GM23338 (cell line): ENCODE data around the gene SOX2. TPM values are rescaled to one million over a fixed set of nuclear protein-coding genes. Genes with fewer than 3 reads are reported as not detected.
A peak's percentile ranks its signal among the peaks of the same experiment; 100 is the strongest.

ENCODE experiments used
- ATAC-seq: fragments of 200-7000 bp; cut with Tn5 transposase; 3 replicates; pipeline ENCODE4 v1.9.1; 2020
- DNase-seq: peaks from one replicate; pipeline ENCODE4 v3.0.0-alpha.2; 2015; ENCODE audit warnings: low spot score
- H2AFZ ChIP-seq: fragments of 200-600 bp; sonication (generic); 2 replicates; pipeline ENCODE4 v1.8.0; 2016; ENCODE audit warnings: antibody characterized with exemption, mild to moderate bottlenecking, moderate library complexity
- H3F3A ChIP-seq: fragments of 200-600 bp; sonication (generic); replicated peaks from 2 replicates; pipeline ENCODE4 v1.8.0; 2017; ENCODE audit warnings: antibody characterized with exemption, mixed run types, low read depth
- H3K27ac ChIP-seq: fragments of 200-600 bp; sonication (generic); 2 replicates; pipeline ENCODE4 v1.6.1; 2016; ENCODE audit warnings: low read depth
- H3K27me3 ChIP-seq: fragments of 200-600 bp; sonication (generic); 2 replicates; pipeline ENCODE4 v1.8.0; 2016; ENCODE audit warnings: mild to moderate bottlenecking, mixed run types, moderate library complexity; ENCODE audit not compliant: insufficient read depth
- H3K36me3 ChIP-seq: fragments of 200-600 bp; sonication (generic); 2 replicates; pipeline ENCODE4 v1.8.0; 2016; ENCODE audit warnings: mild to moderate bottlenecking; ENCODE audit not compliant: insufficient read depth
- H3K4me1 ChIP-seq: fragments of 200-600 bp; sonication (generic); 2 replicates; pipeline ENCODE4 v1.8.0; 2016; ENCODE audit warnings: mild to moderate bottlenecking, moderate library complexity; ENCODE audit not compliant: insufficient read depth
- H3K4me2 ChIP-seq: fragments of 200-600 bp; sonication (generic); 2 replicates; pipeline ENCODE4 v1.7.1; 2017; ENCODE audit warnings: mixed run types
- H3K4me3 ChIP-seq: fragments of 200-600 bp; sonication (generic); 2 replicates; pipeline ENCODE4 v1.6.1; 2016; ENCODE audit warnings: mixed run types
- H3K79me2 ChIP-seq: fragments of 200-600 bp; sonication (generic); replicated peaks from 2 replicates; pipeline ENCODE4 v1.8.0; 2017; ENCODE audit warnings: mild to moderate bottlenecking; ENCODE audit not compliant: insufficient read depth
- H3K9me2 ChIP-seq: fragments of 200-600 bp; sonication (generic); 2 replicates; pipeline ENCODE4 v1.8.0; 2017; ENCODE audit not compliant: insufficient read depth
- H4K20me1 ChIP-seq: fragments of 200-600 bp; sonication (generic); replicated peaks from 2 replicates; pipeline ENCODE4 v1.8.0; 2017; ENCODE audit warnings: mild to moderate bottlenecking; ENCODE audit not compliant: insufficient read depth
- H3K27ac Mint-ChIP-seq: 2 replicates; pipeline ENCODE4 v1.8.0; 2020; ENCODE audit warnings: inconsistent platforms, mild to moderate bottlenecking, moderate library complexity, mixed read lengths
- H3K27me3 Mint-ChIP-seq: 3 replicates; pipeline ENCODE4 v1.8.0; 2022; ENCODE audit warnings: low read depth, mild to moderate bottlenecking, moderate library complexity, mixed read lengths, inconsistent platforms; ENCODE audit not compliant: insufficient read depth, poor library complexity
- H3K36me3 Mint-ChIP-seq: 3 replicates; pipeline ENCODE4 v1.8.0; 2021; ENCODE audit warnings: low read depth, mild to moderate bottlenecking, inconsistent platforms, moderate library complexity, mixed read lengths
- H3K4me1 Mint-ChIP-seq: 3 replicates; pipeline ENCODE4 v1.8.0; 2020; ENCODE audit warnings: mild to moderate bottlenecking, inconsistent platforms, mixed read lengths
- H3K4me3 Mint-ChIP-seq: 3 replicates; pipeline ENCODE4 v1.8.0; 2021; ENCODE audit warnings: moderate library complexity, mild to moderate bottlenecking, inconsistent platforms, mixed read lengths
- H3K9me3 Mint-ChIP-seq: 3 replicates; pipeline ENCODE4 v1.8.0; 2020; ENCODE audit warnings: moderate library complexity, mild to moderate bottlenecking, inconsistent platforms, mixed read lengths
- CREB1 ChIP-seq: fragments of 250-450 bp; sonication (Bioruptor Pico); IDR thresholded peaks from 2 replicates; pipeline ENCODE4 v1.5.0; 2020; ENCODE audit warnings: low read depth, mild to moderate bottlenecking, moderate library complexity
- CTCF ChIP-seq, 2 experiments: fragments of 200-600 bp in 1 of 2; sonication (generic) in 1 of 2; conservative IDR thresholded peaks; 2 replicates each; pipeline versions ENCODE4 v1.5.1 to v1.6.1; 2016 to 2017; ENCODE audit warnings: antibody characterized with exemption in 2 of 2, low read depth in 2 of 2, mild to moderate bottlenecking in 2 of 2, moderate library complexity in 1 of 2
- ETS1 ChIP-seq: IDR thresholded peaks from 2 replicates; pipeline ENCODE4 v1.6.1; 2016; ENCODE audit warnings: antibody characterized with exemption
- EZH2 ChIP-seq: fragments of 200-600 bp; sonication (generic); IDR thresholded peaks from one replicate; pipeline ENCODE4 v1.8.0; 2017; ENCODE audit warnings: antibody characterized with exemption, mild to moderate bottlenecking, low read depth; ENCODE audit not compliant: unreplicated experiment
- EZH2phosphoT487 ChIP-seq: fragments of 200-600 bp; sonication (generic); IDR thresholded peaks from one replicate; pipeline ENCODE4 v1.8.1; 2018; ENCODE audit warnings: antibody characterized with exemption; ENCODE audit not compliant: unreplicated experiment
- NANOG ChIP-seq: IDR thresholded peaks from 2 replicates; pipeline ENCODE4 v1.6.1; 2016; ENCODE audit warnings: antibody characterized with exemption, borderline replicate concordance
- POLR2AphosphoS5 ChIP-seq: IDR thresholded peaks from 2 replicates; pipeline ENCODE4 v1.6.1; 2016; ENCODE audit warnings: antibody characterized with exemption, low read depth
- REST ChIP-seq: IDR thresholded peaks from one replicate; pipeline ENCODE4 v1.6.1; 2018; ENCODE audit warnings: antibody characterized with exemption; ENCODE audit not compliant: unreplicated experiment
- STAT1 ChIP-seq: IDR thresholded peaks from one replicate; pipeline ENCODE4 v1.6.1; 2016; ENCODE audit warnings: antibody characterized with exemption; ENCODE audit not compliant: unreplicated experiment
- ZNF114 ChIP-seq: fragments of 250-450 bp; sonication (Bioruptor Pico); IDR thresholded peaks from 2 replicates; pipeline ENCODE4 v1.5.0; 2020; ENCODE audit warnings: mild to moderate bottlenecking, moderate library complexity
- polyA plus RNA-seq: library from polyadenylated mRNA; unstranded; fragments of >200 nt; fragmentation: Nextera tagmentation; extraction: Ambion mirVana; gene quantifications from 2 replicates; pipeline ENCODE4 v1.2.1, GENCODE V29; 2016
- total RNA-seq: library from RNA; depleted of rRNA; stranded (reverse); fragments of >200 nt; shearing (Covaris generic); gene quantifications from 2 replicates; pipeline ENCODE4 v1.2.3, GENCODE V29; 2014

SOX2 gene
- total and polyA plus RNA-seq, 2 experiments from 2014 or later, result 105 to 228 TPM

- H2AFZ ChIP-seq, result no peak overlapping the region
- H3K9me3 Mint-ChIP-seq, result peaks cover 5% of the 10 kb centered on the region
- H3K9me2 ChIP-seq, result no peaks in the 10 kb centered on the region
- H3K4me1 ChIP-seq, result peaks cover 29% of the 10 kb centered on the region
- peaks cover 22% of the 10 kb centered on the region for H3K27me3 Mint-ChIP-seq
- TF ChIP-seq ETS1 (no peak), EZH2phosphoT487 (no peak), NANOG (no peak), CTCF (conservative IDR thresholded peaks at IDR 0.05; ENCODE audit: low read depth in 2 of 2) (no peak), EZH2 (no peak)
- peaks cover 5% of the 10 kb centered on the region; the same call in 1 of the 2 replicates for H3K27me3 ChIP-seq
- no peaks in the 10 kb centered on the region for H3K36me3 ChIP-seq
- peaks cover 34% of the 10 kb centered on the region for H3K4me1 Mint-ChIP-seq
- H3K4me3 Mint-ChIP-seq, result no peak overlapping the region; the same call in 2 of the 3 replicates
- no peak for DNase-seq
- H3K27ac ChIP-seq, result peak overlapping the region; percentile 98
- peaks cover 50% of the 10 kb centered on the region for H3K36me3 Mint-ChIP-seq
- H3K4me3 ChIP-seq, result peak overlapping the region; percentile 68
- no peaks in the 10 kb centered on the region for H4K20me1 ChIP-seq
- no peak for ATAC-seq
- peak overlapping the region; percentile 78 for H3K4me2 ChIP-seq
- peaks cover 68% of the 10 kb centered on the region for H3K79me2 ChIP-seq
- H3F3A ChIP-seq, result no peaks in the 10 kb centered on the region; the same call in 1 of the 2 replicates
- H3K27ac Mint-ChIP-seq, result peak overlapping the region; percentile 99
These were observed 2.2 kb downstream of the SOX2 start for GRCh38 chr3:181713676-181714612.

- peak overlapping the region; percentile 98 for H3K27ac ChIP-seq
- peak overlapping the region; percentile 68 for H3K4me3 ChIP-seq
- peaks cover 5% of the 10 kb centered on the region for H3K9me3 Mint-ChIP-seq
- peaks cover 41% of the 10 kb centered on the region for H3K4me1 Mint-ChIP-seq
- H3K36me3 Mint-ChIP-seq, result peaks cover 62% of the 10 kb centered on the region
- H3K36me3 ChIP-seq, result no peaks in the 10 kb centered on the region
- peak overlapping the region; percentile 99 for H3K27ac Mint-ChIP-seq
- peak; percentile 6 for ATAC-seq
- H3K27me3 Mint-ChIP-seq, result peaks cover 33% of the 10 kb centered on the region
- H2AFZ ChIP-seq, result no peak overlapping the region
- H3K4me3 Mint-ChIP-seq, result no peak overlapping the region; the same call in 2 of the 3 replicates
- H4K20me1 ChIP-seq, result no peaks in the 10 kb centered on the region
- H3K79me2 ChIP-seq, result peaks cover 82% of the 10 kb centered on the region
- peak overlapping the region; percentile 78 for H3K4me2 ChIP-seq
- peaks cover 42% of the 10 kb centered on the region for H3K4me1 ChIP-seq
- peak; percentile 93 for DNase-seq
- no peaks in the 10 kb centered on the region for H3K9me2 ChIP-seq
- H3F3A ChIP-seq, result no peaks in the 10 kb centered on the region; the same call in 1 of the 2 replicates
- H3K27me3 ChIP-seq, result peaks cover 7% of the 10 kb centered on the region; the same call in 1 of the 2 replicates
- TF ChIP-seq EZH2 (no peak), ETS1 (no peak), CTCF (conservative IDR thresholded peaks at IDR 0.05; ENCODE audit: low read depth in 2 of 2) (no peak), STAT1 (no peak), CREB1 (0 out of 2 replicates have a peak, but pooled peaks have one; percentile 23), ZNF114 (CRISPR knock-in tag) (no peak), EZH2phosphoT487 (no peak), REST (no peak), POLR2AphosphoS5 (peak; percentile 52)
These were observed 4.0 kb downstream of the SOX2 start for GRCh38 chr3:181715571-181716340.
